Endothelial cell of umbilical vein (primary cell): ENCODE results near the gene PRKCSH. TPM values are rescaled to one million over a fixed set of nuclear protein-coding genes. Genes with fewer than 3 reads are reported as not detected.

ENCODE experiments used
- BruUV-seq: library from RNA; stranded (reverse); fragments of 400-500 nt; replicated peaks from 2 replicates; lab custom pipeline; 2021; lab: Mats Ljungman, UMichigan
- CTCF ChIA-PET: fragments of 300-600, 350-600 bp; sonication (Branson Sonifier 250); formaldehyde crosslinking; loops from one replicate; lab custom pipeline; 2021; ENCODE audit warnings: antibody characterized with exemption, inconsistent platforms; lab: Charles Lee
- POLR2A ChIA-PET: fragments of 300-600, 350-600 bp; sonication (Branson Sonifier 250); formaldehyde crosslinking; loops from one replicate; lab custom pipeline; 2021; ENCODE audit warnings: antibody characterized with exemption, inconsistent platforms; lab: Charles Lee
- DNase-seq: peaks from one replicate; pipeline ENCODE4 v3.0.0-alpha.2; 2011; ENCODE audit warnings: low read depth, low spot score
- FAIRE-seq: peaks from 2 replicates; lab custom pipeline; 2011; peaks lifted over from hg19 to GRCh38; lab: Jason Lieb, UNC
- H2AFZ ChIP-seq: 2 replicates; pipeline ENCODE4 v1.6.0; 2012; ENCODE audit warnings: low read depth, low read length, control low read depth, inconsistent platforms
- H3K27ac ChIP-seq: 2 replicates; pipeline ENCODE4 v1.5.1; 2011; ENCODE audit warnings: low read depth, mild to moderate bottlenecking, control low read depth, low read length, moderate library complexity; ENCODE audit not compliant: insufficient read depth
- H3K27me3 ChIP-seq, 2 experiments: 2 replicates each; pipeline versions ENCODE4 v1.6.0 to v1.6.1; 2011; ENCODE audit warnings: low read length in 2 of 2, mixed read lengths in 1 of 2; ENCODE audit not compliant: control insufficient read depth in 2 of 2, insufficient read depth in 2 of 2
- H3K36me3 ChIP-seq, 2 experiments: 2 replicates in 1 of 2; 3 replicates in 1 of 2; pipeline ENCODE4 v1.5.1; 2011; ENCODE audit warnings: low read length in 2 of 2, mild to moderate bottlenecking in 1 of 2, moderate library complexity in 1 of 2; ENCODE audit not compliant: control insufficient read depth in 2 of 2, insufficient read depth in 2 of 2; ENCODE audit errors: extremely low read depth in 1 of 2
- H3K4me1 ChIP-seq: 3 replicates; pipeline ENCODE4 v1.5.1; 2011; ENCODE audit warnings: mild to moderate bottlenecking, low read length; ENCODE audit not compliant: control insufficient read depth, insufficient read depth; ENCODE audit errors: extremely low read depth
- H3K4me2 ChIP-seq: 2 replicates; pipeline ENCODE4 v1.6.1; 2011; ENCODE audit warnings: low read length, control low read depth, mixed read lengths; ENCODE audit not compliant: insufficient read depth
- H3K4me3 ChIP-seq, 3 experiments: fragments of 200-600 bp in 1 of 3; sonication (generic), shearing (Covaris generic) in 1 of 3; replicated peaks in 1 of 3; 2 replicates each; pipeline ENCODE4 v1.5.1; 2011 to 2016; ENCODE audit warnings: control low read depth in 3 of 3, low read length in 3 of 3, mild to moderate bottlenecking in 2 of 3, inconsistent platforms in 1 of 3, low read depth in 1 of 3, moderate library complexity in 1 of 3; ENCODE audit not compliant: insufficient read depth in 1 of 3
- H3K79me2 ChIP-seq: 2 replicates; pipeline ENCODE4 v1.6.0; 2012; ENCODE audit warnings: low read length, inconsistent platforms; ENCODE audit not compliant: control insufficient read depth, insufficient read depth
- H3K9ac ChIP-seq: replicated peaks from 2 replicates; pipeline ENCODE3; 2011; ENCODE audit warnings: low read length, control low read depth; ENCODE audit not compliant: insufficient read depth; ENCODE audit errors: extremely low read depth
- H3K9me1 ChIP-seq: replicated peaks from 3 replicates; pipeline ENCODE4 v1.6.0; 2011; ENCODE audit warnings: mild to moderate bottlenecking, low read length; ENCODE audit not compliant: control insufficient read depth, insufficient read depth; ENCODE audit errors: extremely low read depth
- H3K9me3 ChIP-seq: replicated peaks from 2 replicates; pipeline ENCODE4 v1.5.1; 2012; ENCODE audit warnings: low read length, inconsistent platforms; ENCODE audit not compliant: control insufficient read depth, insufficient read depth
- H4K20me1 ChIP-seq: replicated peaks from 2 replicates; pipeline ENCODE3; 2011; ENCODE audit warnings: mild to moderate bottlenecking, low read length; ENCODE audit not compliant: control insufficient read depth, insufficient read depth; ENCODE audit errors: extremely low read depth
- EZH2 ChIP-seq: IDR thresholded peaks from 2 replicates; pipeline ENCODE4 v1.6.1; 2012; ENCODE audit warnings: borderline replicate concordance, low read depth, mild to moderate bottlenecking, moderate library complexity, low read length, inconsistent platforms; ENCODE audit not compliant: severe bottlenecking
- FOS ChIP-seq: IDR thresholded peaks from 2 replicates; pipeline ENCODE4 v1.6.1; 2011; ENCODE audit warnings: mild to moderate bottlenecking, low read length, moderate library complexity, borderline replicate concordance; ENCODE audit not compliant: insufficient read depth
- GATA2 ChIP-seq: IDR thresholded peaks from 2 replicates; pipeline ENCODE4 v1.7.0; 2011; ENCODE audit warnings: low read depth, mild to moderate bottlenecking, moderate library complexity, mixed read lengths, low read length; ENCODE audit not compliant: insufficient read length, insufficient read depth
- JUN ChIP-seq: IDR thresholded peaks from 2 replicates; pipeline ENCODE4 v1.6.1; 2011; ENCODE audit warnings: borderline replicate concordance, low read depth; ENCODE audit not compliant: insufficient read length, insufficient read depth
- POLR2A ChIP-seq: IDR thresholded peaks from 2 replicates; pipeline ENCODE4 v1.6.1; 2012; ENCODE audit warnings: low read depth, mild to moderate bottlenecking, control low read depth, low read length
- POLR2AphosphoS5 ChIP-seq: IDR thresholded peaks from 2 replicates; pipeline ENCODE4 v1.6.1; 2012; ENCODE audit warnings: low read depth, mild to moderate bottlenecking, control low read depth, low read length, moderate library complexity; ENCODE audit not compliant: insufficient read depth
- dilution Hi-C: fragments of 300-500 bp; cut with MboI; formaldehyde crosslinking; loops from one replicate; pipeline ENCODE4 v1.15.0; 2019; ENCODE audit warnings: low sequenced_read_pairs; ENCODE audit not compliant: extremely low pct_ligation_motif_present
- intact Hi-C: fragments of 100-400 bp; cut with micrococcal nuclease; formaldehyde crosslinking; loops from one replicate; pipeline ENCODE4 v1.10.0; 2022
- polyA plus RNA-seq, 4 experiments: library from polyadenylated mRNA; depleted of rRNA in 3 of 4; stranded (reverse) in 3 of 4; unstranded in 1 of 4; fragments of >200 nt; gene quantifications; 2 replicates each; pipeline versions ENCODE4 v1.2.1 to v1.2.3, GENCODE V29; 2011 to 2012; ENCODE audit warnings: missing spikeins in 1 of 4
- total RNA-seq: library from RNA; stranded (reverse); gene quantifications from 2 replicates; pipeline ENCODE4 v1.2.3, GENCODE V29; 2021
- TF ChIP-seq, protein P1 (sequence below): IDR thresholded peaks from 2 replicates; pipeline ENCODE4 v1.6.1; 2011; ENCODE audit not compliant: insufficient read depth, insufficient read length

The PRKCSH gene
- total and polyA plus RNA-seq, 2 donors (not counting 3 experiments of a cell fraction or from before 2014, with no cell fraction given) = 215 to 425 TPM

- Histone ChIP-seq H3K9me1 (no peaks in the 10 kb centered on the region), H3K9ac (peak overlapping the region; percentile 40), H2AFZ (peak overlapping the region; percentile 98), H3K27ac (no peak overlapping the region), H3K4me3 (peak overlapping the region in 2 of 3 experiments; percentile 18 to 22), H4K20me1 (no peaks in the 10 kb centered on the region), H3K36me3 (peaks cover 5 to 15% of the 10 kb centered on the region in 2 experiments), H3K27me3 (no peaks in the 10 kb centered on the region), H3K79me2 (peaks cover 16% of the 10 kb centered on the region), H3K4me1 (peaks cover 12% of the 10 kb centered on the region), H3K4me2 (peak overlapping the region; percentile 53), H3K9me3 (no peaks in the 10 kb centered on the region)
- intact Hi-C loops = loop anchor here (1.0 to 5.0 kb wide), 4 partner anchors 48 to 153 kb away; partner anchors contain the start of genes CCDC159 and TMEM205
- TF ChIP-seq JUN = no peak
- TF ChIP-seq, protein P1, sequence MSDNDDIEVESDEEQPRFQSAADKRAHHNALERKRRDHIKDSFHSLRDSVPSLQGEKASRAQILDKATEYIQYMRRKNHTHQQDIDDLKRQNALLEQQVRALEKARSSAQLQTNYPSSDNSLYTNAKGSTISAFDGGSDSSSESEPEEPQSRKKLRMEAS = no peak
- ChIA-PET POLR2A (no interaction called here), CTCF (interaction anchor here (0.9 to 2.1 kb wide), 13 partner anchors 9 to 141 kb away, joined by 3 to 19 read pairs (median 5); partner anchors contain the start of genes EPOR and SWSAP1)
- dilution Hi-C loops = no loop called here
- no peak for FAIRE-seq
- BruUV-seq = no TSS peak
- DNase-seq = no peak
These were observed 755 bp upstream of the PRKCSH start for GRCh38 chr19:11434703-11435056.

DNA sequence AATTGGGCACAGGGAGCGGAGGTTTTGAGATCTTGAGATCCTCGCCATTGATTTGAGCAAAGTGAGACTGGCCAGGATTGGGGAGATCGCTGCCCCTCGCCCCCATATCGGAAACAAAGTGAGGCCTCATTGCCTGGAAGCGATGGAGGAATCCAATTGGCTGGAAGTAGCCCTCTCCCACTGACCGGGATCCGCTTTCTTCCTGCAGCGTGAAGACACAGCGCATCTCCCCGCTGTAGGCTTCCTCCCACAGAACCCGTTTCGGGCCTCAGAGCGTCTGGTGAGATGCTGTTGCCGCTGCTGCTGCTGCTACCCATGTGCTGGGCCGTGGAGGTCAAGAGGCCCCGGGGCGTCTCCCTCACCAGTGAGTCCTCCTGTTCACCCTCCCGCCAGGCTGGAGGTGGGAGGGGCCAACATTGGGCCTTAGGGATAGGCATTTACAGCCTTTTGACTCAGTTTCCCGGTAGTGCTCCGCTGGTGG lies 438 bp downstream of the PRKCSH start:
- dilution Hi-C loops = no loop called here
- Histone ChIP-seq H3K4me2 (peak overlapping the region; percentile 75), H3K36me3 (peaks cover 6 to 17% of the 10 kb centered on the region in 2 experiments), H3K9me1 (no peaks in the 10 kb centered on the region), H3K27me3 (no peaks in the 10 kb centered on the region), H2AFZ (peak overlapping the region; percentile 75), H3K27ac (peak overlapping the region; percentile 88), H3K4me3 (peak overlapping the region; percentile 71 to 88 (median 82)), H3K9ac (peak overlapping the region; percentile 90), H3K4me1 (peaks cover 12% of the 10 kb centered on the region), H4K20me1 (no peaks in the 10 kb centered on the region), H3K79me2 (peaks cover 16% of the 10 kb centered on the region), H3K9me3 (no peaks in the 10 kb centered on the region)
- TSS peak; percentile 66 for BruUV-seq
- no peak for DNase-seq
- CTCF ChIA-PET = interaction anchor here (0.6 to 2.1 kb wide), 18 partner anchors 8 to 161 kb away, joined by 3 to 19 read pairs (median 5); partner anchors contain the start of genes EPOR and SWSAP1
- intact Hi-C loops = loop anchor here (1.0 to 5.0 kb wide), 4 partner anchors 46 to 151 kb away; partner anchors contain the start of genes CCDC159 and TMEM205
- TF ChIP-seq FOS (no peak), EZH2 (no peak), GATA2 (no peak), POLR2AphosphoS5 (no peak), POLR2A (no peak), JUN (no peak)
- TF ChIP-seq, protein P1 = no peak
- FAIRE-seq = no peak
- POLR2A ChIA-PET = no interaction called here
